GM13976 (cell line): ENCODE results near the gene USP7.

Experiments
- DNase-seq: peaks from one replicate; pipeline ENCODE4 v3.0.0; 2012; ENCODE audit warnings: low spot score
- in situ Hi-C: fragments of 300-500 bp; cut with MboI; formaldehyde crosslinking; loops from one replicate; pipeline ENCODE4 v1.12.0; 2022; ENCODE audit warnings: low sequenced_read_pairs, mixed read lengths, inconsistent platforms; ENCODE audit not compliant: unreplicated experiment
- TF ChIP-seq, protein P1 (sequence below): IDR thresholded peaks from 2 replicates; pipeline ENCODE4 v1.5.1; 2012; ENCODE audit warnings: borderline replicate concordance, mild to moderate bottlenecking; ENCODE audit not compliant: insufficient read depth; ENCODE audit errors: extremely low read depth, missing control alignments, control extremely low read depth

USP7 gene

DNA sequence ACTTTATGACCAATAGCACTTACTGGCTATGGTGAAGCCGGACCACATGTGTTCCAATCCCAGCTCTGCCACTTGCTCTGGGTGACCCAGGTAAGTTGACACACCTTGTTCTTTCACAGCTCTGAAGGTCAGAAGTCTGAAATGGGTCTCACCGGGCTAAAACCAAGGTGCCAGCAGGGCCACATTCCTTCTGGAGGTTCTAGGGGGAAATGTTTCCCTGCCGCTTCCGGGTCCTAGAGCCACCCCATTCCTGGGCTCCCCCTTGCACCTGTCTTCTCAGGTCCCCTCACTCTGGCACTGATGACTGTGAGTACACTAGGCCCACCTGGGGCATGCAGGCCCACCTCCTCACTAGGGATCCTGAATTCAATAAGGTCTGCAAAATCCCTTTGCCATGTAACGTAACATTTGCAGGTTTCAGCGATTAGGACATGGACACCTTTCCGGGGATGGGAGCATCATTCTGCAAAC is 11.4 kb downstream of the USP7 start:
- DNase-seq, result no peak
- in situ Hi-C loops, result no loop called here
- TF ChIP-seq, protein P1, sequence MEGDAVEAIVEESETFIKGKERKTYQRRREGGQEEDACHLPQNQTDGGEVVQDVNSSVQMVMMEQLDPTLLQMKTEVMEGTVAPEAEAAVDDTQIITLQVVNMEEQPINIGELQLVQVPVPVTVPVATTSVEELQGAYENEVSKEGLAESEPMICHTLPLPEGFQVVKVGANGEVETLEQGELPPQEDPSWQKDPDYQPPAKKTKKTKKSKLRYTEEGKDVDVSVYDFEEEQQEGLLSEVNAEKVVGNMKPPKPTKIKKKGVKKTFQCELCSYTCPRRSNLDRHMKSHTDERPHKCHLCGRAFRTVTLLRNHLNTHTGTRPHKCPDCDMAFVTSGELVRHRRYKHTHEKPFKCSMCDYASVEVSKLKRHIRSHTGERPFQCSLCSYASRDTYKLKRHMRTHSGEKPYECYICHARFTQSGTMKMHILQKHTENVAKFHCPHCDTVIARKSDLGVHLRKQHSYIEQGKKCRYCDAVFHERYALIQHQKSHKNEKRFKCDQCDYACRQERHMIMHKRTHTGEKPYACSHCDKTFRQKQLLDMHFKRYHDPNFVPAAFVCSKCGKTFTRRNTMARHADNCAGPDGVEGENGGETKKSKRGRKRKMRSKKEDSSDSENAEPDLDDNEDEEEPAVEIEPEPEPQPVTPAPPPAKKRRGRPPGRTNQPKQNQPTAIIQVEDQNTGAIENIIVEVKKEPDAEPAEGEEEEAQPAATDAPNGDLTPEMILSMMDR, result no peak

DNA sequence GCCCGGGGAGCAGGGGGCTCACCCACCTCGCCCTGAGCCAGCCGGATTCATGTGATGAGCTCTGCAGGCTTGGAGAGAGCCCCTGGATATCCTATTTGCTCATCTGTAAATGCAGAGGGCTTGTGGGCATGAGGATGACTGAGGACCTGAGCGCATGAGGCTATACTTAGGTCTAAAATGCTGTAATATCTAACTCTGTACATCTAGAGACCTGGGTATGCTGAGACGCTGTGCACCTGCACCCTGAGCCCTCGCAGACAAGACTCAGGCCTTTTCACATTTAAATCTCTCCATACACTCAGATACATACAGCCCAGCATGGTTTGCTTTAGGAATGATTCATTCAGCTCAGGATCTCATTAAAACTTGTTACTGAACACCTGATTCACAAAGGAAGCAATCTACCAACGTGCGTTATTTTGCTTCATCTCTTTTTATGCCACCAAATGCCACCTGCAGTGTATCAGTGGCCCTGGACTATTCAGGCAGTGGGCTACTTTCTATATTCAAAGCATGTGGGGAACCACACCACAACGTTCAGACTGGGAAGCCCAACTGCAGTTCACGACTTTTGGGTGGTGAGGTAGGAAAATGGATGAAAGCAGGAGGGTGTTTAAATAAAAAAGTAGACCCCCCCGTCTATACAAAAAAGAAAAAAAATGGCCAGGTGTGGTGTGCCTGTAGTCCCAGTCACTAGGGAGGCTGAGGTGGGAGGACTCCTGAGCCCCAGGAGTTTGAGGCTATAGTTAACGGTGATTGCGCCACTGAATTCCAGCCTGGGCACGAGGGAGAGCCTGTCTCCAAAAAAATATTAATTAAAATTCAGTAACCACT is 12.0 kb downstream of the USP7 start:
- TF ChIP-seq, protein P1, result no peak
- in situ Hi-C loops, result no loop called here
- no peak for DNase-seq

GRCh38 chr16:8950580-8951077 is 13.1 kb downstream of the USP7 start:
- DNase-seq, result no peak
- TF ChIP-seq, protein P1, result no peak
- in situ Hi-C loops, result no loop called here

GRCh38 chr16:8949536-8950418 is 13.9 kb downstream of the USP7 start:
- DNase-seq, result no peak
- TF ChIP-seq, protein P1, result no peak
- in situ Hi-C loops, result no loop called here

DNA sequence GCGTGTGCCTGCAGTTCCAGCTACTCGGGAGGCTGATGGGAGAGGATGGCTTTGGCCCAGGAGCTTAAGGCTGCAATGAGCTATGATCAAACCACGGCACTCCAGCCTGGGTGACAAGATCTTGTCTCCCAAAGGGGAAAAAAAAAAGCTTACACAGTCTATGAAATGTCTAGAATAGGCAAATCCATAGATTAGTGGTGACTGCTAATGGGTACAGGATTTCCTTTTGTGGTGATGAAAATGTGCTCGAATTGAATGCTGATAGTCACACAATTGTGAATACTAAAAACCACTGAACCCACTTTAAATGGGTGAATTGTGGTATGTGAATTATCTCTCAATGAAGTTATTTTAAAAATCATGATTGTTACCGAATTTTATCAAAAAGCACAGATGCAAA is 14.9 kb downstream of the USP7 start:
- in situ Hi-C loops, result no loop called here
- DNase-seq, result no peak
- TF ChIP-seq, protein P1, result no peak

DNA sequence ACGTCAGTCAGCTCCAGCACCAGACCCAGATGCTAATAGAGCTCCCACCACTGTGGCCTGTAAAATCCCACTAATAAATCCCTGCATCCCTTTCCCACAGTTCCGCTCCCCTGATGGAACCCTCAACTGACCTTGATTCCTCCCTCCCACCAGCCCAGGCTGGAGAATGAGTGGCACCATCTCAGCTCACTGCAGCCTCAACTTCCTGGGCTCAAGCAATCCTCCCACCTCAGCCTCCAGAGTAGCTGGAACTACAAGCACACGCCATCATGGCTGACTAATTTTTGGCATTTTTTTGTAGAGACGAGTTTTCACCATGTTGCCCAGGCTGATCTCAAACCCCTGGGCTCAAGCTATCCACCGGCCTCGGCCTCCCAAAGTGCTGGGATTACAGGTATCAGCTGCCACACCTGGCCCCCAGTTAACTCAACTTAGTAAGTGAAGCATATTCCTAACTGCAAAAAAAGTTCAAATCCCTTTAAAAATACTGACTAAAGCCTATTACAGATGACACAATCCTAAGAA is 15.6 kb downstream of the USP7 start:
- in situ Hi-C loops, result no loop called here
- TF ChIP-seq, protein P1, result no peak
- no peak for DNase-seq
